GM13976 (cell line): ENCODE measurements around the gene IL1R1.

ENCODE experiments used
- DNase-seq: peaks from one replicate; pipeline ENCODE4 v3.0.0; 2012; ENCODE audit warnings: low spot score
- in situ Hi-C: fragments of 300-500 bp; cut with MboI; formaldehyde crosslinking; loops from one replicate; pipeline ENCODE4 v1.12.0; 2022; ENCODE audit warnings: low sequenced_read_pairs, mixed read lengths, inconsistent platforms; ENCODE audit not compliant: unreplicated experiment
- TF ChIP-seq, protein P1 (sequence below): IDR thresholded peaks from 2 replicates; pipeline ENCODE4 v1.5.1; 2012; ENCODE audit warnings: borderline replicate concordance, mild to moderate bottlenecking; ENCODE audit not compliant: insufficient read depth; ENCODE audit errors: extremely low read depth, missing control alignments, control extremely low read depth

Gene IL1R1

DNA sequence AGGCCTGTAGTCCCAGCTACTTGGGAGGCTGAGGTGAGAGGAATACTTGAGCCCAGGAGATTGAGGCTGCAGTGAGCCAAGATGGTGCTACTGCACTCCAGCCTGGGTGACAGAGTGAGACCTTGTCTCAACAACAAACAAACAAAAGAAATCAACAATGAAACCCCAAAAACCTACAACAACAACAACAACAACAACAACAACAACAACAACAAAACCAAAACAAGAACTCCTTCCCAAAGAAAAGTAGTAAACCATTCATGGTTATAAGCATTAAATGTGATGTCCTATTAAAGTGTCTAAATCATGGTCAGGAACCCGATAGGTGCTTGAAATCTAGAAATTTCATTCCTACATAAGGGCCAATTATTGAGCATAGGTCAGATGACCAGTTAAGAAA lies 13.5 kb upstream of the IL1R1 start:
- in situ Hi-C loops: no loop called here
- DNase-seq: no peak
- TF ChIP-seq, protein P1, sequence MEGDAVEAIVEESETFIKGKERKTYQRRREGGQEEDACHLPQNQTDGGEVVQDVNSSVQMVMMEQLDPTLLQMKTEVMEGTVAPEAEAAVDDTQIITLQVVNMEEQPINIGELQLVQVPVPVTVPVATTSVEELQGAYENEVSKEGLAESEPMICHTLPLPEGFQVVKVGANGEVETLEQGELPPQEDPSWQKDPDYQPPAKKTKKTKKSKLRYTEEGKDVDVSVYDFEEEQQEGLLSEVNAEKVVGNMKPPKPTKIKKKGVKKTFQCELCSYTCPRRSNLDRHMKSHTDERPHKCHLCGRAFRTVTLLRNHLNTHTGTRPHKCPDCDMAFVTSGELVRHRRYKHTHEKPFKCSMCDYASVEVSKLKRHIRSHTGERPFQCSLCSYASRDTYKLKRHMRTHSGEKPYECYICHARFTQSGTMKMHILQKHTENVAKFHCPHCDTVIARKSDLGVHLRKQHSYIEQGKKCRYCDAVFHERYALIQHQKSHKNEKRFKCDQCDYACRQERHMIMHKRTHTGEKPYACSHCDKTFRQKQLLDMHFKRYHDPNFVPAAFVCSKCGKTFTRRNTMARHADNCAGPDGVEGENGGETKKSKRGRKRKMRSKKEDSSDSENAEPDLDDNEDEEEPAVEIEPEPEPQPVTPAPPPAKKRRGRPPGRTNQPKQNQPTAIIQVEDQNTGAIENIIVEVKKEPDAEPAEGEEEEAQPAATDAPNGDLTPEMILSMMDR: no peak

GRCh38 chr2:102129951-102130646 lies 12.4 kb upstream of the IL1R1 start:
- TF ChIP-seq, protein P1: no peak
- in situ Hi-C loops: no loop called here
- DNase-seq: no peak

- in situ Hi-C loops: no loop called here
- TF ChIP-seq, protein P1: no peak
- no peak for DNase-seq
Measured at GRCh38 chr2:102130647-102130991, 11.9 kb upstream of the IL1R1 start.

DNA sequence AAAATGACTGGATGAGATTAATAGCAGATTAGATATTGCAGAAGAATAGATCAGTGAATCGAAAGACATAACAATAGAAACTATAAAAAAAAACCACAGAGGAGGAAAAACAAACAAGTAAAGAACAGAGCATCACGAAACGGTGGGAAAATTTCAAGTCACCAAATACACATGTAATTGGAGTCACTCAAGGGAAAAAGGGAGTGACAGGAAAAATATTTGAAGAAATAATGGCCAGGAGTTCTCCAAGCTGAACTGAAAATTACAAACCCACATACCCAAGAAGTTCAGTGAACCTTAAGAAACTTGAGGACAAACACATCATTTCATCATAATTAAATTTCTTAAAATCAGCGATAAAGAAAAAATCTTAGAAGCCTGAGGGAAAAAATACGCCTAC lies 11.0 kb upstream of the IL1R1 start:
- DNase-seq: no peak
- in situ Hi-C loops: no loop called here
- TF ChIP-seq, protein P1: no peak

DNA sequence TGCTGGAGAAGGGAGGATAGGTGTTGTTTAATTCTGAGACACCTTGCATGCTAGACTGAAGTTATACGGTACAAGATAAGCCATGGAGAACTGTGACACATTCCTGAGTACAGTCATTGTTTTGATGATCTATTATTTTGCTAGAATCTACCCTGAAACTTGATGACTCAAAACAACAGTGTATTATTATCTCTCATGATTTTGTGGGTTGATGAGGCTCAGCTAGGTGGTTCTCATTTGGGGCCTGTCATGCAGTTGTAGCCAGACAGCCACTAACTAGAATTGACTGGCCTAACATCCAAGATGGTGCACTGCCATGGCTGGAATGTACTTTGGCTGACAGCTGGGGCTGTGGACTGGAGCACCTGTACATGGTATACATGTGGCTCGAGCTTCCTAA lies 5.4 kb upstream of the IL1R1 start:
- TF ChIP-seq, protein P1: no peak
- in situ Hi-C loops: no loop called here
- DNase-seq: no peak

DNA sequence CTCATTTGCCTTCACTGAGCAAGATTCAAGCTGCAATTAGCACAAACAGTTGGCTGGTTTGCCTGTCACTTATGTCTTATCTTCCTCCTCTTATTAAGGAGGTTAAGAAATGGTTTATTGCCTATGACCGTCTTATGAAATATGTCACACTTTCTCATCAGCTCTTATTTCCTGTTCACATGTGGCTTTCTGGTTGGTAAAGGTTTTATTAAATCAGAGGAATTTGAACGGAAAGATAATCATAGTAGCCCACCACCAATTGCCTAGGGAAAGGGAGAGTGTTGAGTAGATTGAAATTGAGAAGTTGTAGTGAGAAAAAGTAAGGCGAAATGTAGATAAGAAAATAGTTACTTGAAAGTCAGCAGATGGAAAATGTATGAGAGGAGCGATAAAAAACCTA lies 4.2 kb upstream of the IL1R1 start:
- in situ Hi-C loops: no loop called here
- TF ChIP-seq, protein P1: no peak
- DNase-seq: no peak
